SK-N-SH (cell line): ENCODE results near the gene CBFB.
A peak's percentile ranks its signal among the peaks of the same experiment; 100 is the strongest.

ENCODE experiments used
- CHD2 ChIP-seq: fragments of 150-350 bp; IDR thresholded peaks from 2 replicates; pipeline ENCODE4 v1.6.1; 2018; ENCODE audit warnings: low read length; ENCODE audit not compliant: partially characterized antibody
- ELF1 ChIP-seq: IDR thresholded peaks from 2 replicates; pipeline ENCODE4 v1.4.0; 2012
- EP300 ChIP-seq, 2 experiments: IDR thresholded peaks; 2 replicates each; pipeline versions ENCODE4 v1.4.0 to v1.6.1; 2012; ENCODE audit warnings: borderline replicate concordance in 1 of 2, low read depth in 1 of 2, low read length in 1 of 2
- RFX5 ChIP-seq: IDR thresholded peaks from 2 replicates; pipeline ENCODE4 v1.6.1; 2012; ENCODE audit warnings: mild to moderate bottlenecking, improper control_type of control experiment, low read length
- TF ChIP-seq, protein P1 (sequence below): IDR thresholded peaks from 2 replicates; pipeline ENCODE4 v1.4.0; 2012; ENCODE audit warnings: low read depth
- TF ChIP-seq, protein P2 (sequence below): IDR thresholded peaks from 2 replicates; pipeline ENCODE4 v1.6.1; 2012; ENCODE audit warnings: mild to moderate bottlenecking, low read depth, low read length, moderate library complexity
- TF ChIP-seq, protein P3 (sequence below): fragments of 200-600 bp; sonication (generic); IDR thresholded peaks from 2 replicates; pipeline ENCODE4 v1.6.1; 2017; ENCODE audit warnings: antibody characterized with exemption, mild to moderate bottlenecking, moderate library complexity

DNA sequence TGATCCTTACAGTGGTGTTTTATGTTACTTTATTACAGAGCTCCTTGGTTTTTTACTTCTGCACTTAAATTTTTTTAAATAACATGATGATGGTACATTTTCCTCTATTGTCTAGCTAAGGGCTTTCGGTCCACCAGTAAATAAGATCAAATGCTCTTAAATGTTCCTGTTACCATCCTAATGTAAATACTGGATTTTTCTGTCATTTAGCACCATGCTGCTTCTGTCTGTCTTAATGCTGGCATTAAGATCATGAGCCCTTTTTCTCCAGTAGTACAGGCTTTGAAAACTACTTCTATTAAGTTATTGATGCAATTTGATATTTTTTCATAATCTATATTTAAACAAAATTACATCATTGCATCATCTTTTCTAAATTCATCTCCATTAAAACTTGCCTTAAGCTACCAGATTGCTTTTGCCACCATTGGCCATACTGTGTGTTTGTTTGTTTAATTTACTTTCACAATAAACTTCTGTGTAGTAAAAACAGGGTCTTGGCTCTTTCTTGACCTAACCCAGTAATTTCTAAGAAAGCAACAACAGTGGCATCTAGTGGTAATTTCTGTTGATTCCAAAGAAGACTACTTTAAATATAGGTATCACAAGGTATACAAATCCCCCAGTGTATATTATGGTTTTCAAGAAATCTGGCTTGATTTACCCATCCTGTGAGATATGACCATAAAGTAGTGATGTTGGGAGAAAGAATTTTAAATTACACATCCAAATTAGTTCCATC is 71.8 kb downstream of the CBFB start:
- TF ChIP-seq, protein P1, sequence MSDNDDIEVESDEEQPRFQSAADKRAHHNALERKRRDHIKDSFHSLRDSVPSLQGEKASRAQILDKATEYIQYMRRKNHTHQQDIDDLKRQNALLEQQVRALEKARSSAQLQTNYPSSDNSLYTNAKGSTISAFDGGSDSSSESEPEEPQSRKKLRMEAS = no peak
- TF ChIP-seq CHD2 (no peak), ELF1 (no peak), EP300 (IDR thresholded peaks at IDR 0.05; ENCODE audit: borderline replicate concordance in 1 of 2, low read depth in 1 of 2, low read length in 1 of 2) (no peak), RFX5 (no peak)
- TF ChIP-seq, protein P2, sequence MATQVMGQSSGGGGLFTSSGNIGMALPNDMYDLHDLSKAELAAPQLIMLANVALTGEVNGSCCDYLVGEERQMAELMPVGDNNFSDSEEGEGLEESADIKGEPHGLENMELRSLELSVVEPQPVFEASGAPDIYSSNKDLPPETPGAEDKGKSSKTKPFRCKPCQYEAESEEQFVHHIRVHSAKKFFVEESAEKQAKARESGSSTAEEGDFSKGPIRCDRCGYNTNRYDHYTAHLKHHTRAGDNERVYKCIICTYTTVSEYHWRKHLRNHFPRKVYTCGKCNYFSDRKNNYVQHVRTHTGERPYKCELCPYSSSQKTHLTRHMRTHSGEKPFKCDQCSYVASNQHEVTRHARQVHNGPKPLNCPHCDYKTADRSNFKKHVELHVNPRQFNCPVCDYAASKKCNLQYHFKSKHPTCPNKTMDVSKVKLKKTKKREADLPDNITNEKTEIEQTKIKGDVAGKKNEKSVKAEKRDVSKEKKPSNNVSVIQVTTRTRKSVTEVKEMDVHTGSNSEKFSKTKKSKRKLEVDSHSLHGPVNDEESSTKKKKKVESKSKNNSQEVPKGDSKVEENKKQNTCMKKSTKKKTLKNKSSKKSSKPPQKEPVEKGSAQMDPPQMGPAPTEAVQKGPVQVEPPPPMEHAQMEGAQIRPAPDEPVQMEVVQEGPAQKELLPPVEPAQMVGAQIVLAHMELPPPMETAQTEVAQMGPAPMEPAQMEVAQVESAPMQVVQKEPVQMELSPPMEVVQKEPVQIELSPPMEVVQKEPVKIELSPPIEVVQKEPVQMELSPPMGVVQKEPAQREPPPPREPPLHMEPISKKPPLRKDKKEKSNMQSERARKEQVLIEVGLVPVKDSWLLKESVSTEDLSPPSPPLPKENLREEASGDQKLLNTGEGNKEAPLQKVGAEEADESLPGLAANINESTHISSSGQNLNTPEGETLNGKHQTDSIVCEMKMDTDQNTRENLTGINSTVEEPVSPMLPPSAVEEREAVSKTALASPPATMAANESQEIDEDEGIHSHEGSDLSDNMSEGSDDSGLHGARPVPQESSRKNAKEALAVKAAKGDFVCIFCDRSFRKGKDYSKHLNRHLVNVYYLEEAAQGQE = no peak
- TF ChIP-seq, protein P3, sequence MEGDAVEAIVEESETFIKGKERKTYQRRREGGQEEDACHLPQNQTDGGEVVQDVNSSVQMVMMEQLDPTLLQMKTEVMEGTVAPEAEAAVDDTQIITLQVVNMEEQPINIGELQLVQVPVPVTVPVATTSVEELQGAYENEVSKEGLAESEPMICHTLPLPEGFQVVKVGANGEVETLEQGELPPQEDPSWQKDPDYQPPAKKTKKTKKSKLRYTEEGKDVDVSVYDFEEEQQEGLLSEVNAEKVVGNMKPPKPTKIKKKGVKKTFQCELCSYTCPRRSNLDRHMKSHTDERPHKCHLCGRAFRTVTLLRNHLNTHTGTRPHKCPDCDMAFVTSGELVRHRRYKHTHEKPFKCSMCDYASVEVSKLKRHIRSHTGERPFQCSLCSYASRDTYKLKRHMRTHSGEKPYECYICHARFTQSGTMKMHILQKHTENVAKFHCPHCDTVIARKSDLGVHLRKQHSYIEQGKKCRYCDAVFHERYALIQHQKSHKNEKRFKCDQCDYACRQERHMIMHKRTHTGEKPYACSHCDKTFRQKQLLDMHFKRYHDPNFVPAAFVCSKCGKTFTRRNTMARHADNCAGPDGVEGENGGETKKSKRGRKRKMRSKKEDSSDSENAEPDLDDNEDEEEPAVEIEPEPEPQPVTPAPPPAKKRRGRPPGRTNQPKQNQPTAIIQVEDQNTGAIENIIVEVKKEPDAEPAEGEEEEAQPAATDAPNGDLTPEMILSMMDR = peak; percentile 67
